ENCODE results near the gene NATD1.

The NATD1 gene

DNA sequence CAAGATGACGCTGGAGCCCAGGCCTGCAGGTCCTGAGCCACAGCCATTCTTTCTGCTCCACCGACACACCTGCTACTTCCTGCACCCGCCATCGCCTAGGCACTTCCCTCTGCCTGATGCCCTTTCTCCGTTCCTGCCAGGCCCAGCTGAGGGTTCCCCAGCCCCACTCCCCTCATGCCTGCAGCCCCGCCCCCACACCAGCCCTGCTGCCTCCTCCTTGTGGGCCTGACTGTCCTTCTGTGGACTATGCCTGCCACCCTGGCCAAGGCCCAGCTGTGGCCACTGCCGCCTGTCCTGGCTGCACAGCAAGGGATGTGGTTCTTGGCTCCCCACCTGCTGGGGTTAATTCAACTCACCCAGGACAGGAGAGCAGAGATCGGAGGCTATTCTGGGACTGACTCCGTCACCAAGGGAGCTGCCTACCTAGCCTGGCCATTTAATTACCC lies 7.5 kb downstream of the NATD1 start:
- DNase-seq (ENCODE audit: low read depth): no peak
- no peak overlapping the region for H3K4me3 ChIP-seq (ENCODE audit: low read depth, low read length)
- TF ChIP-seq, protein P1, sequence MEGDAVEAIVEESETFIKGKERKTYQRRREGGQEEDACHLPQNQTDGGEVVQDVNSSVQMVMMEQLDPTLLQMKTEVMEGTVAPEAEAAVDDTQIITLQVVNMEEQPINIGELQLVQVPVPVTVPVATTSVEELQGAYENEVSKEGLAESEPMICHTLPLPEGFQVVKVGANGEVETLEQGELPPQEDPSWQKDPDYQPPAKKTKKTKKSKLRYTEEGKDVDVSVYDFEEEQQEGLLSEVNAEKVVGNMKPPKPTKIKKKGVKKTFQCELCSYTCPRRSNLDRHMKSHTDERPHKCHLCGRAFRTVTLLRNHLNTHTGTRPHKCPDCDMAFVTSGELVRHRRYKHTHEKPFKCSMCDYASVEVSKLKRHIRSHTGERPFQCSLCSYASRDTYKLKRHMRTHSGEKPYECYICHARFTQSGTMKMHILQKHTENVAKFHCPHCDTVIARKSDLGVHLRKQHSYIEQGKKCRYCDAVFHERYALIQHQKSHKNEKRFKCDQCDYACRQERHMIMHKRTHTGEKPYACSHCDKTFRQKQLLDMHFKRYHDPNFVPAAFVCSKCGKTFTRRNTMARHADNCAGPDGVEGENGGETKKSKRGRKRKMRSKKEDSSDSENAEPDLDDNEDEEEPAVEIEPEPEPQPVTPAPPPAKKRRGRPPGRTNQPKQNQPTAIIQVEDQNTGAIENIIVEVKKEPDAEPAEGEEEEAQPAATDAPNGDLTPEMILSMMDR (IDR thresholded peaks at IDR 0.05; ENCODE audit: insufficient read depth, low read depth, low read length, missing control alignments): no peak

DNA sequence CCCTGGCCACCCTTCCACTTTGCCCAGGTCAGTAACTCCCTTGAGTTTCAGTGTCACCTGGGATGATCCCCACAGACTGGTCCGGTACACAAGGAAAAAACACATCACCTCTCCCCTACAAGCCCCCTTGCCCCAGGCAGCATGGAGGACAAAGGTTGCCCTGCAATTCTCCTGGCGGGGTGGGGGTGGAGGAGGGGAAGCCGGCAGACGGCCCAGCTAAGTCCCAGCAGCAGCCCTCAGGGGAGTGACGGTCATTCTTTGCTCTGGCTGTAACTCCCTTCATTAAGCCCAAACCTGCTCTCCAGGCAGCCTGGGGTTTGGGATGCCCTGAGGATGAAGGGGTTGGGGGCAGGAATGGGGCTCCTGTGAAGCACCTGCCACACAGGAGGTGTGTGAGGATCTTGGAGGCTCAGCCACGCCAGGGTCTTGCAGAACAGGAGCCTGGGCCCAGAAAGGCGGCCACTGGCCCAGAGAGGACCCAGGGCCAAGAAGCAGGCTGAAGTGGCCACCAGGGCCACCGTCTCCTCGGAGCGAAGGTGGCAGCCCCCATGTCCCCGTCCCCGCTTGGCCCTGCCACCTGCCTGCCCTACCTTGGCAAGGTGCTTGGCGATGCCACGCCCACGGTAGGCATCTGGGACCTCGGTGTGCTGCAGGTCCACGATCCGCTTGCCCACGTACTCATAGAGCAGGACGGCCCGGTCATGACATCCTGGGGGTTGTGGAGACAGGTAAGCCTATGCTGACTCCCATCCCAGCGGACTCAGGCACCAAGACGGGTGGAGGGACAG lies 9.5 kb downstream of the NATD1 start:
- TF ChIP-seq, protein P1 (IDR thresholded peaks at IDR 0.05; ENCODE audit: insufficient read depth, low read depth, low read length, missing control alignments): no peak
- H3K4me3 ChIP-seq (ENCODE audit: low read depth, low read length): no peak overlapping the region
- DNase-seq (ENCODE audit: low read depth): no peak

DNA sequence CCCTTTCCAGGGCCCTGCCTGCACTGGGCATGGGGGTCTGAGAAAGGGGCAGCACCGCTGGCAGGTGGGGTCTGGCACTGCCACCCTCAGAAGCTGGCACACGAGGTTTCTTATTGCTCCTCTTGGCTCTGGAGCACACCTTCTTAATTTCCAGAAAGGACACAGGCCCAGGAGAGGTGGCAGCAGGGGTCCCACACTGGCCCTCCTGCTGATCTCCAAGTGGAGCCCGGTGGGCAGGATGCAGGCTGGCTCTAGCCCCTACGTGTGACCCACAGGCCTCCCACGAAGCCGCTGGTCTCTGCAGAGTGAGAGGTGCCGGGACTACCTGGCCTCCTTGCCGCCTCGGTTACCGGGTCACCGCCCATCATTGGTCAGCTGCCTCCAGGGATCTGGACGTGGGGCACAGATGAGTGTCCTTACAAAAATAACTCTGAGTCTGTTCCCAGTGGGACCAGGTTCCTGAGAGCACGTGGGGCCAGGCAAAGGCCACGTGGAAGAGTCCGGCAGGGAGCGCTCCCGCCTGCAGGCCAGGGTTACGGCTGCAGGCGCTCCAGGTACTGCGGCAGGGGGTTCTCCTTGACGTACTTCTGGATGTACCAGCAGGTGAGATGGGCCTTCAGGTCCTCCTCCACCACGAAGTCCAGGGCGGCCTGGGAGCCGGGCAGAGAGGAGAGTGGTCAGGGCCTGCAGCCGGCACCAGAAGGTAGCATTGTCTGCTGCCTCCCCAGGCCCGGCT lies 10.3 kb downstream of the NATD1 start:
- H3K4me3 ChIP-seq (ENCODE audit: low read depth, low read length): no peak overlapping the region
- TF ChIP-seq, protein P1 (IDR thresholded peaks at IDR 0.05; ENCODE audit: insufficient read depth, low read depth, low read length, missing control alignments): no peak
- no peak for DNase-seq (ENCODE audit: low read depth)

DNA sequence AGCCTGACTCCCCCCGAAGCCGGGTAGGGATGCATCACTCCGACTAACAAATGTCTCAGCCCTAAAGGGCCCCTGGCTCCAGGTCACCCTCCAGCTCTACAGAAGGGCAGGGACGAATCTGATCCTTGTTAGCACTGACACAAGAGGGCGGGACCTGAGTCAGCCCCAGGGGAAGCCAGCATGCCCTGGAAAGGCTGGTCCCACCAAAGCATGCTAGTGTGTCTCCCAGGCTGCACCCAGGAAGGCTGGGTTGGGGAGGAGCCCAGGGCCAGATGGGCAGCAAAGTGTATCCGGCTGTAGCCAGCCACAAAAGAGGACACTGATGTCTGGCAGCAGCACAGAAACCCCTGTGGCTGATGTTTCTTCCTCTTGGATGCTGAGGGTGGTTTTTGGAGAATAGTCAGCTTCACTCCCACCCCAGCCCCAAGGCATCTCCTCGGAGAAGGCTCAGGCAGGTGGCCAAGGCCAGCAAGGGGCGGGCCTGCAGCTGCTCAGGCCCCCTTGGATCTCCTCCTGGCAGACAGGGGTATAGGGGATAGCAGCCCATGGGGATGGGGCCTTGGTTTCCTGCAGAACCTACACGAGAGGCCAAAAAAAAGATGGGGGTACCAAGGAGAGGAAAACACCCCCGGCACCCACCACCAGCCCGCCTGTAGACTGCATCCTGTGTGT lies 11.0 kb downstream of the NATD1 start:
- H3K4me3 ChIP-seq (ENCODE audit: low read depth, low read length): no peak overlapping the region
- TF ChIP-seq, protein P1 (IDR thresholded peaks at IDR 0.05; ENCODE audit: insufficient read depth, low read depth, low read length, missing control alignments): no peak
- DNase-seq (ENCODE audit: low read depth): no peak

DNA sequence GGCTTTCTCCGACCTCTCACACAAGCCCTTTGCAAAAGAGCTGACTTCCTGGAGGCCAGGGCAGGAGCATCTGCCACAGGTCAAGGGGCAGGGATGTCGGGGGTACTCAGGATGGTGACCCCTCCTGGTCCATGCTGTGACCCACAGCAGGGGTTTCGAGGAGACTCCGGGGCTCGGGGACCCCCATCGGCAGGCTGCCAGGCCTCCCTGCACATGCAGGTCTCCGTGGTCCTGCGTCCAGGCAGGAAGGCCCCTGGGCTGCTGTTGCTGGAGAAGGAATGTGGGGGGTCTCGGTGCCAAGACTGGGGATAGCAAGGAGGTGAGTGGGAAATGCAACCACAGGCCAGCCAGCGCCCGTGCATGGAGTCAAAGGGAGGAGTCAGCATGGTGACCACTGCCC lies 11.6 kb downstream of the NATD1 start:
- TF ChIP-seq, protein P1 (IDR thresholded peaks at IDR 0.05; ENCODE audit: insufficient read depth, low read depth, low read length, missing control alignments): no peak
- H3K4me3 ChIP-seq (ENCODE audit: low read depth, low read length): no peak overlapping the region
- DNase-seq (ENCODE audit: low read depth): no peak

DNA sequence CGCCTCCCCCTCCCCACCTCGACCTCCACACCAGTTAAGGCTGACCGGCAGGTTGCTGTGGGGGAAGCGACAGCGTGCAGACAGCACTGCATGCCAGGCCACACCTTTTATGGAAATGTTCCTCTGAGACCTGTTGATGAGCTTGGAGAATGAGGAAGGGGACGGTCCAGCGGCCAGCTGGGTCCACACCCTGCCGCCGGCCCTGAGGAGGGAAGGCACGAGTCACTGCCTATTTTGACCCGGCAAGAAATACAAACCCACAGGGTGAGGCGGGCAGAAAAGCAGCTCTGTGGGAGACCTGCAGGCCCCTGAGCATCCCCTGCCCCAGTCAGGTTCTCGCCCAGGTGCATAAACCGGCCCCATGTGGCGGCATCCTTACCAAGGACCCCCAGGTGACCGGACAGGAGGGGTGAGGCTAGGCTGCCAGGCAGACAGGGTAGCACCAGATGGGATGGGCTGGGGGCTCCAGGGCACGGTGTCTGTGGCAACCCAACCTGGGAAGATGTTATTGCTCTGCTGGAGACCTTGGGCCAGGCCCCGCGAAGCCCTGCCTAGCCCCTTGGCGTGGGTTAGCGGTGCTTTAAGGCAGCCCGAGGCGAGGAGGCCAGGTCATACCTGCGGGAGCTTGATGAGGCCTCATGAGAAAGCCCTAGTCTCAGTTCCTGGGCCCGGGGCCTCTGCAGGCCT lies 12.7 kb downstream of the NATD1 start:
- TF ChIP-seq, protein P1 (IDR thresholded peaks at IDR 0.05; ENCODE audit: insufficient read depth, low read depth, low read length, missing control alignments): no peak
- no peak for DNase-seq (ENCODE audit: low read depth)
- no peak overlapping the region for H3K4me3 ChIP-seq (ENCODE audit: low read depth, low read length)

Data from GM12865 (cell line).